GM13977 (cell line): ENCODE data around the gene SYT8.
"Not testable (repeated sequence)": the region's sequence is repeated elsewhere in the genome, so short reads cannot be mapped to it uniquely, and the experiment has no call there.

Experiments used
- DNase-seq: peaks from one replicate; pipeline ENCODE4 v3.0.0; 2012; ENCODE audit warnings: low spot score
- in situ Hi-C: fragments of 300-500 bp; cut with MboI; formaldehyde crosslinking; loops from one replicate; pipeline ENCODE4 v1.12.0; 2022; ENCODE audit warnings: low sequenced_read_pairs, low pct_unique_long_range_greater_than_20kb, mixed read lengths, inconsistent platforms; ENCODE audit not compliant: unreplicated experiment
- TF ChIP-seq, protein P1 (sequence below): IDR thresholded peaks from 2 replicates; pipeline ENCODE4 v1.5.1; 2012; ENCODE audit warnings: mild to moderate bottlenecking, control low read depth; ENCODE audit not compliant: insufficient read depth; ENCODE audit errors: extremely low read depth, missing control alignments

Gene SYT8

DNA sequence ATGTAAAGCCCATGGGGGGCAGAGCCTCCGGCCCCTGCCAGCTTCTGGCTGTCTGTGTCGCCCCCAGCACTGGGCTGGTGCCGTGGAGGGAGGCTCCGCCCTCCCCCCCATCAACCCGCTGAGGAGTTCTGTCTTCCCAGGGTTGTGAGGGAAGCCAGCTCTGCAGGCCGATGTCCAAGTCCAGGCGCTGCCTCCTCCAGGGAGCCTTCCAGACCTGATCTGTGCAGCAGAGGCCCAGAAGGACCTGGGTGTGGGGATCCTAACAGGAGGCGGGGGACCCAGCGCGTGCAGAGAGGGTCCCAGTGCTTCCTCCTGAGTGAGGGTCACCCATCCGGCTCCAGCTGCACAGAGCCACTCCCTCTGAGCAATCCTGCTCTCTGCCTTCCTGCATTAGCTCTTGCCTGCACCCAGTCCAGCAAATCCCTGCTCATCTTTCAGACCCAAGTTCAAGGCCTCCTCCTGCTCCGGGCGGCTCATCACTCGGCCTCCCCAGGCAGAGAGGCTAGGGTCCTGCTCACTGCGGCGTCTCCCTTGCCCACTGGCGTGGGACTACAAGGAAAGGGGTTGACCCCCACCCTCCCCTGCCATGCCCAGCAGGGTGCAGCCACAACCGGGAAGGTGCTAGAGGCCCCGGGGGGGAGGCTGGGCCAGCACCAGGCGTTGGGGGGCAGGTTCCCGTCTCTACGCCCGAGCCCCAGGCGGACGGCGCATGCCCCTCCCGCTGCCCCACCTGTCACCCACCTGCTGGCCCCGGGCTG is 40.5 kb downstream of the SYT8 start:
- DNase-seq, result no peak

DNA sequence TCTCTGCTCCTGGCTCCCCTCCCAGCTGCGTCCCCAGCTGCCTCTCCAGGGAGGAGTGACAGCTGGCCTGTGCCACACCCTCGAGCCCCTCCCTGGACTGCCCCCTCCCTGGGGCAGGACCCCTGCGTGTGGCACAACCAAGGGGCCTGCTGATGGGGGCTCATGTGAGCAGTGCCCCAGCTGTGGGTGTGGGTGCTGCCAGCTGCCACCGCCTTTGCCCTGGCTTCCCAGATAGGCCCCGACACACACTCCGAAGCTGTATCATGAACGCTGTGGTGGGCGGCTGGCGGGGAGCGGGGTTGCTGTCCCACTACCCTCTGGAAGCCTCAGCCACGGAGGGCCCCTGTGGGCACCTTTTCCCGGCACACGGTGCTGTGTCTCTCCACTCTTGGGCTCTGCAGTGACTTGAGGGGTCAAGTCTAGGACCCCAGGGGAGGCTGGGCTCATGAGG is 41.1 kb downstream of the SYT8 start:
- DNase-seq, in situ Hi-C loops: not testable (repeated sequence)

More for the DNA sequence above, 40.5 kb downstream of the SYT8 start:
- in situ Hi-C loops, result no loop called here
- TF ChIP-seq, protein P1, sequence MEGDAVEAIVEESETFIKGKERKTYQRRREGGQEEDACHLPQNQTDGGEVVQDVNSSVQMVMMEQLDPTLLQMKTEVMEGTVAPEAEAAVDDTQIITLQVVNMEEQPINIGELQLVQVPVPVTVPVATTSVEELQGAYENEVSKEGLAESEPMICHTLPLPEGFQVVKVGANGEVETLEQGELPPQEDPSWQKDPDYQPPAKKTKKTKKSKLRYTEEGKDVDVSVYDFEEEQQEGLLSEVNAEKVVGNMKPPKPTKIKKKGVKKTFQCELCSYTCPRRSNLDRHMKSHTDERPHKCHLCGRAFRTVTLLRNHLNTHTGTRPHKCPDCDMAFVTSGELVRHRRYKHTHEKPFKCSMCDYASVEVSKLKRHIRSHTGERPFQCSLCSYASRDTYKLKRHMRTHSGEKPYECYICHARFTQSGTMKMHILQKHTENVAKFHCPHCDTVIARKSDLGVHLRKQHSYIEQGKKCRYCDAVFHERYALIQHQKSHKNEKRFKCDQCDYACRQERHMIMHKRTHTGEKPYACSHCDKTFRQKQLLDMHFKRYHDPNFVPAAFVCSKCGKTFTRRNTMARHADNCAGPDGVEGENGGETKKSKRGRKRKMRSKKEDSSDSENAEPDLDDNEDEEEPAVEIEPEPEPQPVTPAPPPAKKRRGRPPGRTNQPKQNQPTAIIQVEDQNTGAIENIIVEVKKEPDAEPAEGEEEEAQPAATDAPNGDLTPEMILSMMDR, result no peak

DNA sequence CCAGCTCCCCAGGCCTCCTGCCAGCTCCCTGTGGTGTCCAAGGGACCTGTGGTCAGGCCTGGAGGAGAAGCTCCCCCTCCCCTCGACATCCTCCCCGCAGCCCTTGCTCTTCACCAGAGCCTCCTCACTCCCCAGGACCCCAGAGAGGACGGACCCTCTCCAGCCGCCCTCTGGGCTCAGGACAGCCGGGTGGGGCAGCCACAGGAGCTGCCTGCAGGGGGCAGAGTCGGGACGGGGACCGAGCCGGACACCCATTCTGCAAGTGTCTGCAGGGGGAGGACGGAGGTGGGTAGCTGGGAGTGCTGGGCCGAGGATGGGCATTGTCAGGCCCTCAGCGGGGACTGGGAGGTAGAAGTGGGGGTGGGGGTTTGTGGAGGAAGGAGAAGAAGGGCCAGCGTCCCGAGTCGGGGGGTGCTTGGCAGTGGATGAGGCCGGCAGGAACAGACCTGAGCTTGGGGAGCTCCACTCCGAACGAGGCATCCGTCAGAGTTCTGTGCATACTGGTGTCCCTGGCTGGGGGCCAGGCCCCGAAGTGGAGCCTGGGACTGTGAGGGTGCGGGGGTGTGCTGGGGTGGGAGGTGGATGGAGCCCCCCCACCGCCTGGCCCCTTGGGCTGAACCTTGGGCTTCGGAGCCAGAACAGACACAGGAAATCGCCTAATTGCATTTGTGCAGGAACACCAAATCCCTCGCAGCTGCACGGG is 41.7 kb downstream of the SYT8 start:
- in situ Hi-C loops, result no loop called here
- DNase-seq, result no peak
- TF ChIP-seq, protein P1, result peak; percentile 53

DNA sequence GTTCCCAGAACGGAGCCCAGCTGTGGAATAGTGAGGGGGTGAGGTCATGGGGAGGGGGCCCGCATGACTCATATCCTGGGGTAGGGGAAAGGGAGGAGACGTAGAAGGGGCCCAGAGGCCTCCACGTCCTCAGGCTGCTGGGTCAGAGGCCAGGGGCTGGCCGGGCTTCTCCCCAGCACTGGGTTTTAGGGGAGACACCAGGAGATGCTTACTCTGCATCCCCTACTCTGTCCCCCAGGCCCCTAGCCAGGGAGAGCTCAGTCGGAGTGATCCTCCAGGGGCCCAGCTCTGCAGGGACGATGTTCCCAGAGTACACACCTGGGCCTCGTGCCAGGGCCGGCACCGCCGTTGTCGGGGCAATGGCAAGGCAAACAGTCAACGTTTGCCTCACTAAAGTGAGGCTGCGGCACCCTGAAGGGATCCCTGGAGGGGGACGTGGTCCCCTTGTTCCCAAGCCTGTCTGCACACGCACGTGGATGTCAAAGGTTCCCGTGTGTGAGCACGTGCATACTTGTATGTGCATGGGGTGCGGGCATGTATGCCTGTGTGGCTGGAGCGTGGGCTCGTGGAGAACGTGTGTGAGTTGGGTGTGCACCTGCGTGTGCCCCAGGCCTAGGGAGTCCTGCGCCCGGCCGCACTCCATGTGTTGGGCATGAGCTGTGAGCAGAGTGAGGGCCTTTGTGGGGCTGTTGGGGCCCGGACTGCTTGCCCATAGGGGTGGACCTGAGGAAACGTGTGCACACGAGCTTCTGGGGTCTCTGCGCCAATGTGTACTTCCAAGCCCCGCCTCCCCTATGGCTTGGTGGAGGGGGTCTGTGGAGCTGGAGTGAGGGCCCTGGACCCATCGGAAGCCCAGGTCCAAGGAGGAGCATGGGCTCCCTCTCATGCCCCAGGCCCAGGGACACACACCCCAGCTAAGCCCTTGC is 42.7 kb downstream of the SYT8 start:
- TF ChIP-seq, protein P1, result no peak
- in situ Hi-C loops, result no loop called here
- DNase-seq, result no peak

DNA sequence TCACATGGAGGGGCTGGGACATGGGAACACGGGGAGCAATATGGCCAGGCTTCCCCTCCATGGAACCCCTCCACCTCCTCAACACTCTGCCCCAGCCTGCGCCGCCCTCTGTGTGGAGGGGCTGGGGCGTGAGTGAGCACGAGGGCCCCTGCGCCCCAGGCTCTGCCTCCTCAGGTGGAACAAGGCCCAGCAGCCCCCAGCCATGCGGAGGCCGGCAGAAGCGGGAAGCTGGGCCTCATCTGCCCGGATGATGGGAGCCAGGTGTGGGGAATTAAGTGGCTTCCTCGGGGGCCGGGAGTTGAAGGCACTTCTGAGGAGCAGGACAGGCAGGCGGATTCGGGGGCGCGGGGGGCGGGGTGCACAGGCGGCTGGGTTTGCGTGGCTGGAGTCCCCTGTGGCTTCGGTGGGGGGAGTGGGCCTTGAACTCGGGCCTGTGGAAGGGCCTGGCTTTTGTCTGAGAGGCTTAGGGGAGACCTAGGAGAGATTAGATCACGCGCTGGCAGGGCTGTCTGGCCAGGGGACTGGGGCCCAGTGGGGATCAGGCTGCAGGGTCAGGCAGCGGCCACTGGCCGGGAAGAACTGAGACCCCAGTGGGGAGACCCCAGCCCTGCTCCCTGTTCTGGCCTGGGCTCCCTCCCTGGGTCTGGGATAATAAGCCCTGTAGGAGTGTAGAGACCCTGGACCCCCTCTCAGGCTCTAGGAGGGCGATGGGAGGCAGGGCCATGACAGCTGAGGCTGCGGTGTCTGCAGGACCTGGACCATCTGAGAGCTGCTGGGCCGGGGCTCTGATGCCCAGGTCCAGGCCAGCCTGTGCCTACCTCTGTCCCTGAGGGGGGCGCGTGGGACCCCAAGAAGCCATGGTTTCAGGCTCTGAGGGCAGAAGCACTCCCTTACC is 43.6 kb downstream of the SYT8 start:
- DNase-seq, result no peak
- in situ Hi-C loops, result no loop called here
- TF ChIP-seq, protein P1, result no peak

DNA sequence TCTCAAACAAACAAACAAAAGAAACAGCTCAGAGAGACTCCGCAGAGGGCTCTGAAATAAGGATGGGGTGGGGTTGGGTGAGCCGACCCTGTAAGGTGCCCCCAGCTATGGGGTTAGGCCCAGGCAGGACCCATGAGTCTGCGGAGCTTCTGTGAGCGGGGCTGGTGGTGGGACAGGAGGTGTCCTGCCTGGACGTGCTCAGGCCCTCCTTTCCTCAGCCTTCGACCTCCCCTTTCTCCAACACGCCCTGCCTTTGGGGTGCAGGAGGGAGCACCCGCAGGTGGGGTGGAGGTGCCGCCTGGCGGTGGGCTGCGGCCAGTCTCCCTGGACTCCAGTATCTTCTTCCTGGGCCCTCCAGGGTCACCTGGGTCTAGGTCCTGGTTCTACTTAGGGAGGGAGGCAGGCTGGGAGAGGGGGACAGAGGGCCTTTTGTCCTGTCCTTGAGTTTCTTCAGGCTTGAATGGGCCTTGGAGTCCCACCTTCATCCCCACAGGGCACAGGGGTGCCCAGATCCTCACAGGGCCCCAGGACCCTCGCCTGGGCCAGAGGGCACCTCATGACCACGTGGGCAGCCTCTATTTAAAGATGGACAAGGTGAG is 44.7 kb downstream of the SYT8 start:
- TF ChIP-seq, protein P1, result no peak
- DNase-seq, result no peak
- in situ Hi-C loops, result no loop called here
